ENCODE measurements around the gene SAMD4A.

DNA sequence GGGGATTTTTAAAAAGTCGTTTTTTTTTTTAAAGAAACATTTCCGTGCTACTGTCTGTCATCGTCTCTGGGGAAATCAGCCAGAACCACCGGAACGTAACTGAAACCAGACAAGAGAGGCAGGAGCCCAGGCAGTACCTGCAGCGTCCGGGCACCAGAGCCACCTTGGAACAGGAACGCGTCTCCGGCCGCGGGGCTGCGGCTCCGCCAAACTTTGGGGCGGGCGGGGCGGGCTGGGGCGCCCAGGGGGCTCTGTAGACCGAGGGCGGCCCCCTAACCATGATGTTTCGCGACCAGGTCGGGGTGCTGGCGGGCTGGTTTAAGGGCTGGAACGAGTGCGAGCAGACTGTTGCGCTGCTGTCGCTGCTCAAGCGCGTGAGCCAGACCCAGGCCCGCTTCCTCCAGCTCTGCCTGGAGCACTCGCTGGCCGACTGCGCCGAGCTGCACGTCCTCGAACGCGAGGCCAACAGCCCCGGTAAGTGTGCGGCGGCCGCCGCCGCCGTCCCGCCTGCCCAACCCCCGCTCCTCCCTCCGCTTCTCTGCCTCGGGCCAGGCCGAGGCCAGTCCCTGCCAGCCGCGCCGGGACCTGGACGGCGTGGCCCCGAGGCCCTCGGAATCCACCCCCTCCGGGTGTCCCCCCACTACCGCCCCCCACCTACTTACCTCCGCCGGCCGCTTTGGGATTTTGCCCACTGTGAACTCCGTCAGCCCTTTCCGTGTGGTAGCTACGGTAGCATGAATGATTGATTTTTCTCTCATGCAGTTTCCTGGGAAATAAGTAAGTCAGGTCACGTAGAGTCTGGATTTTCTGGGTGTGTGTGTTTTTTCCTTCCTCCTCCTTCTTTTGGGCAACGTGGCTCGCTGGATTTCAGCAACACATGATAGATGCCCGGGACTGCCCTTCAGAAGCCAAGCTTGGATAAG is 972 bp downstream of the SAMD4A start:
- TF ChIP-seq, protein P1, sequence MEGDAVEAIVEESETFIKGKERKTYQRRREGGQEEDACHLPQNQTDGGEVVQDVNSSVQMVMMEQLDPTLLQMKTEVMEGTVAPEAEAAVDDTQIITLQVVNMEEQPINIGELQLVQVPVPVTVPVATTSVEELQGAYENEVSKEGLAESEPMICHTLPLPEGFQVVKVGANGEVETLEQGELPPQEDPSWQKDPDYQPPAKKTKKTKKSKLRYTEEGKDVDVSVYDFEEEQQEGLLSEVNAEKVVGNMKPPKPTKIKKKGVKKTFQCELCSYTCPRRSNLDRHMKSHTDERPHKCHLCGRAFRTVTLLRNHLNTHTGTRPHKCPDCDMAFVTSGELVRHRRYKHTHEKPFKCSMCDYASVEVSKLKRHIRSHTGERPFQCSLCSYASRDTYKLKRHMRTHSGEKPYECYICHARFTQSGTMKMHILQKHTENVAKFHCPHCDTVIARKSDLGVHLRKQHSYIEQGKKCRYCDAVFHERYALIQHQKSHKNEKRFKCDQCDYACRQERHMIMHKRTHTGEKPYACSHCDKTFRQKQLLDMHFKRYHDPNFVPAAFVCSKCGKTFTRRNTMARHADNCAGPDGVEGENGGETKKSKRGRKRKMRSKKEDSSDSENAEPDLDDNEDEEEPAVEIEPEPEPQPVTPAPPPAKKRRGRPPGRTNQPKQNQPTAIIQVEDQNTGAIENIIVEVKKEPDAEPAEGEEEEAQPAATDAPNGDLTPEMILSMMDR (conservative IDR thresholded peaks at IDR 0.05; ENCODE audit: low read length) = no peak
- TF ChIP-seq EZH2phosphoT487 (IDR thresholded peaks at IDR 0.05; ENCODE audit: borderline replicate concordance, low read depth, low read length) = no peak; the same call in 1 of the 2 replicates
